ENCODE results near the gene RANBP9.

Gene RANBP9

GRCh38 chr6:13661647-13662046, 50.0 kb downstream of the RANBP9 start:
- H3K4me3 ChIP-seq (ENCODE audit: control insufficient read depth, low read depth, low read length): no peak overlapping the region
- DNase-seq (ENCODE audit: low read depth): no peak
- TF ChIP-seq, protein P1, sequence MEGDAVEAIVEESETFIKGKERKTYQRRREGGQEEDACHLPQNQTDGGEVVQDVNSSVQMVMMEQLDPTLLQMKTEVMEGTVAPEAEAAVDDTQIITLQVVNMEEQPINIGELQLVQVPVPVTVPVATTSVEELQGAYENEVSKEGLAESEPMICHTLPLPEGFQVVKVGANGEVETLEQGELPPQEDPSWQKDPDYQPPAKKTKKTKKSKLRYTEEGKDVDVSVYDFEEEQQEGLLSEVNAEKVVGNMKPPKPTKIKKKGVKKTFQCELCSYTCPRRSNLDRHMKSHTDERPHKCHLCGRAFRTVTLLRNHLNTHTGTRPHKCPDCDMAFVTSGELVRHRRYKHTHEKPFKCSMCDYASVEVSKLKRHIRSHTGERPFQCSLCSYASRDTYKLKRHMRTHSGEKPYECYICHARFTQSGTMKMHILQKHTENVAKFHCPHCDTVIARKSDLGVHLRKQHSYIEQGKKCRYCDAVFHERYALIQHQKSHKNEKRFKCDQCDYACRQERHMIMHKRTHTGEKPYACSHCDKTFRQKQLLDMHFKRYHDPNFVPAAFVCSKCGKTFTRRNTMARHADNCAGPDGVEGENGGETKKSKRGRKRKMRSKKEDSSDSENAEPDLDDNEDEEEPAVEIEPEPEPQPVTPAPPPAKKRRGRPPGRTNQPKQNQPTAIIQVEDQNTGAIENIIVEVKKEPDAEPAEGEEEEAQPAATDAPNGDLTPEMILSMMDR (IDR thresholded peaks at IDR 0.05; ENCODE audit: control insufficient read depth, insufficient read depth, low read depth, low read length, missing control alignments): no peak

- H3K4me3 ChIP-seq (ENCODE audit: control insufficient read depth, low read depth, low read length): no peak overlapping the region
- TF ChIP-seq, protein P1 (IDR thresholded peaks at IDR 0.05; ENCODE audit: control insufficient read depth, insufficient read depth, low read depth, low read length, missing control alignments): no peak
- DNase-seq (ENCODE audit: low read depth): no peak
Observed at GRCh38 chr6:13660893-13661292, 50.7 kb downstream of the RANBP9 start.

GRCh38 chr6:13660273-13660672, 51.4 kb downstream of the RANBP9 start:
- TF ChIP-seq, protein P1 (IDR thresholded peaks at IDR 0.05; ENCODE audit: control insufficient read depth, insufficient read depth, low read depth, low read length, missing control alignments): no peak
- no peak for DNase-seq (ENCODE audit: low read depth)
- H3K4me3 ChIP-seq (ENCODE audit: control insufficient read depth, low read depth, low read length): no peak overlapping the region

DNA sequence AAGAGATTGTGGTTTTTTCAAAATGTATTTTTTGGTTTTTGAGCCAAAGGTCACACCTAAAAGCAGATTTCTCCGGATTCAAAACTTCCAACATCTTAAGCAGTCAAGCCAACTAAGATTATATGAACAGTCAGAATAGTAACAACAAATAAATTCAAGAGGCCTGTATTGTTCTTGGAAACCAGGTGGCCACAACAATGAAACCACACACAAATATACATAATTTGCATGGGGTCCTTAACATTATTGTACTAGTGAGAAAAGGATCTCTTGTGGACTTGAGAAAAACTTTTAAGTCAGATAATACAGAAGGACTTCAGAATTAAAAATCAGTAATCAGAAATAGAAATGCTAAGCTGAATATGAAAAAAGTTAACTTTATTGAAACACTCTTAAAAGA, 55.9 kb downstream of the RANBP9 start:
- TF ChIP-seq, protein P1 (IDR thresholded peaks at IDR 0.05; ENCODE audit: control insufficient read depth, insufficient read depth, low read depth, low read length, missing control alignments): no peak
- DNase-seq (ENCODE audit: low read depth): no peak
- no peak overlapping the region for H3K4me3 ChIP-seq (ENCODE audit: control insufficient read depth, low read depth, low read length)

DNA sequence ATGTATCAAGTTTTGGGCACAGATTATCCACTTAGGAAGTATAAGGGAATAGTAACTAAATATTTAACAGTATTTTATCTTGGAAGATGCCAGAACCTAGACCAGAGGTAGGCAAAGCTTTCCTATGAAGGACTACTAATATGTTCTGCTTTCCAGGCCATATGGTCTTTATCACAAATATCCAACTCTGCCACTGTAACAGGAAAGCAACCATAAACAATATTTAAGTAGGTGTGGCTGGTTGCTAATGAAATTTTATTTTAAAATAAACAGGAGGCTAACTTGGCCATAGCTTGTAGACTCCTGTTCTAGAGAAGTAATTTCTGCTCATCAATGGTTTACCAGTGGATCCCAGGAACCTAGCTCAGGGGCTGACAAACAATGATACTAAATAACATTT, 57.1 kb downstream of the RANBP9 start:
- DNase-seq (ENCODE audit: low read depth): no peak
- H3K4me3 ChIP-seq (ENCODE audit: control insufficient read depth, low read depth, low read length): no peak overlapping the region
- TF ChIP-seq, protein P1 (IDR thresholded peaks at IDR 0.05; ENCODE audit: control insufficient read depth, insufficient read depth, low read depth, low read length, missing control alignments): no peak

- H3K4me3 ChIP-seq (ENCODE audit: control insufficient read depth, low read depth, low read length): no peak overlapping the region
- TF ChIP-seq, protein P1 (IDR thresholded peaks at IDR 0.05; ENCODE audit: control insufficient read depth, insufficient read depth, low read depth, low read length, missing control alignments): no peak
- no peak for DNase-seq (ENCODE audit: low read depth)
Observed at GRCh38 chr6:13653296-13653695, 58.3 kb downstream of the RANBP9 start.

- H3K4me3 ChIP-seq (ENCODE audit: control insufficient read depth, low read depth, low read length): no peak overlapping the region
- DNase-seq (ENCODE audit: low read depth): no peak
- TF ChIP-seq, protein P1 (IDR thresholded peaks at IDR 0.05; ENCODE audit: control insufficient read depth, insufficient read depth, low read depth, low read length, missing control alignments): no peak
Observed at GRCh38 chr6:13649393-13649792, 62.2 kb downstream of the RANBP9 start.
